ENCODE data around the gene STK35.
"Not testable (repeated sequence)": the region's sequence is repeated elsewhere in the genome, so short reads cannot be mapped to it uniquely, and the experiment has no call there.

Gene STK35

DNA sequence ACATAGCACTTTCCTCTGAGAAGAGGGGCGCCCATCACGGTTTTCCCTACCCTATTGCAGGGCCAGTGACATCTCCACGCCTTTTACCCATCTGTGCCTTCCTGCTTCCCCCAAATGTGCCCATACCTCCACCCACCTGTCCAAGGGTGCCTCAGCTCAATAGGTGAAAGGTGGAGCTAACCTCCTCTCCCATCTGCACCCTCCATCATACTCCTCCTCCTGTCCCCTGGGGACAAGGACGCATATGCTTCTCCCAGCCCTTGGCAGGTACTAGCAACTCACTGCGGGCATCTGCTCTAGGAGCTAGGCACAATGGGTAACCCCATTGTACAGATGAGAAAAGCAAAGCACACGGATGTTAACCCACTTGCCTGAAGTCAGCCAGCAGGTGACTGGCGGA, 62.8 kb downstream of the STK35 start:
- no peak for DNase-seq

DNA sequence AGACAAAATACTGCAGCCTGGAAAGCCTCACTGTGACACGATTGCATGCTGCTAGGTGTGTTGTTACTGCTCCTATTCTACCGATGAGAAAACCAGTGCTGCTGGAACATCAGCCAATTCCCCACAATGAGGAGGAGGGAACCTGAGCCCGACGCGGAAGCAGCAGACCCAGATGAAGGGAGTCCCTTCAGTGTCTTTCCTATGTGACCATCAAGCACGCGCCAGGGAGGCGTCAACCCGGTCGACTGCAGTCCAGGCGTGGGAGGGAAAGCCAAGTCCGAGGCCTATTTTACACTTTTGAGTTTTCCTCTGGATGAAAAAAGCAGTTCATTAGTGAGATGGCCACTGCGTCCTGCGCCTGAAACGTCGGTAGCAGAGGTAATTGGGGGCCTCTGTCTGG, 63.3 kb downstream of the STK35 start:
- no peak for DNase-seq

DNA sequence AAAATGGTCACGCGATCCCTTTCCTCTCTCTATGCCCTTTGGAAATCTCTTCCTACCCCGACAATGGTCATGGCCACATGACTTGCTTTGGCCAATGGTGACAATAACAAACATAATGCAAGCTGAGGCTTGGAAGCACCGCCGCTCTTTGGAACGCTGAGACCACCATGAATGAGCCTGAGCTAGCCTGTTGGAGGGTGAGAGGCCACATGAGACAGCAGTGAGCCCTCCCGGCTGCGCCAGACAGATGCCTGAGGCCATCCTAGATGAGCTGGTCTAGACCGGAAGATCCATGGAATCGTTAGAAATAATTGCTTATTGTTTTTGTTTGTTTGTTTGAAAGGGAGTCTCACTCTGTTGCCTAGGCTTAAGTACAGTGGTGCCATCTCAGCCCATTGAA, 64.2 kb downstream of the STK35 start:
- DNase-seq, result no peak

DNA sequence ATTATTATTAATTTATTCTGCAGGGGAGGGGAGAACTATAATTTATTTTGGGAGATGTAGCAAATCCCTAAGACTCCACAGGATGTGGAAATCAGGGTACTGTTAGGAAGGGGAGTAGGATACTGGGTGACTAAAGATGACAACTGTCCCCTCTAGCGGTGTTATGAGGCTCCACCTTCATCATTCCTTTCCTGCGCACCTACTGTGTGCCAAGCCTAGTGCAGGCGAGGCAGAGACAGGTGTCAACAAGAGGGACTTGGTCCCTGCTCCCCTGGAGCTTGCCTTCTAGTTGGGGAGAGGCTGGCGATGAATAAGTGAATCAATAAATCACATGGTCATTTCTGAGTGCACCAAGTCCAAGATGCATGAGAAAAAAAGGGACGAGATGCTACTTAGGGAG, 65.5 kb downstream of the STK35 start:
- DNase-seq, result no peak

GRCh38 chr20:2168946-2169345, 67.3 kb downstream of the STK35 start:
- no peak for DNase-seq

GRCh38 chr20:2169456-2170088, 67.9 kb downstream of the STK35 start:
- DNase-seq, result no peak

- DNase-seq, result no peak
Measured at GRCh38 chr20:2170404-2170803, 68.8 kb downstream of the STK35 start.

DNA sequence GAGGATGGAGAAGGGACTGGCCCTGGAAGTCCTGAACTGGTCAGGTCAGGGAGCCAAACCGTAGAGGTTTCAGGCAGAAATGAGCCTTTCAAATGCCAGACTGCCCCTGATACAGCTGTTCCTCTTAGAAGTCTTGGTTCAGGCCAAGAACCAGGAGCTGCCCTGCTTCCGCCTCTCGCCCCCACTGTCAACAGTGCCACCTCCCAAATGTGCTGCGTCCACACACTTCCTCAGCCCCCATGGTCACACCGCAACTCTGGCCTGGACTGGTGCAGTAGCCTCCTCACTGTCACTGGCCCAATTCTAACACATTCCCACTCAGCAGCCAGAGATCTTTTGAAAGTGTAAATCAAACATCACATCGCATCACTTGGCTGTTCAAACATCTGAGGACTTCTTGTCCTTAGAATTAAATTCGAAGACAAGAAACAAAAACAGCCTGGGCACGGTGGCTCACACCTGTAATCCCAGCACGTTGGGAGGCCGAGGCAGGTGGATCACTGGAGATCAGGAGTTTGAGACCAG, 69.7 kb downstream of the STK35 start:
- DNase-seq, result no peak

GRCh38 chr20:2171840-2172239, 70.2 kb downstream of the STK35 start:
- not testable (repeated sequence) for DNase-seq

DNA sequence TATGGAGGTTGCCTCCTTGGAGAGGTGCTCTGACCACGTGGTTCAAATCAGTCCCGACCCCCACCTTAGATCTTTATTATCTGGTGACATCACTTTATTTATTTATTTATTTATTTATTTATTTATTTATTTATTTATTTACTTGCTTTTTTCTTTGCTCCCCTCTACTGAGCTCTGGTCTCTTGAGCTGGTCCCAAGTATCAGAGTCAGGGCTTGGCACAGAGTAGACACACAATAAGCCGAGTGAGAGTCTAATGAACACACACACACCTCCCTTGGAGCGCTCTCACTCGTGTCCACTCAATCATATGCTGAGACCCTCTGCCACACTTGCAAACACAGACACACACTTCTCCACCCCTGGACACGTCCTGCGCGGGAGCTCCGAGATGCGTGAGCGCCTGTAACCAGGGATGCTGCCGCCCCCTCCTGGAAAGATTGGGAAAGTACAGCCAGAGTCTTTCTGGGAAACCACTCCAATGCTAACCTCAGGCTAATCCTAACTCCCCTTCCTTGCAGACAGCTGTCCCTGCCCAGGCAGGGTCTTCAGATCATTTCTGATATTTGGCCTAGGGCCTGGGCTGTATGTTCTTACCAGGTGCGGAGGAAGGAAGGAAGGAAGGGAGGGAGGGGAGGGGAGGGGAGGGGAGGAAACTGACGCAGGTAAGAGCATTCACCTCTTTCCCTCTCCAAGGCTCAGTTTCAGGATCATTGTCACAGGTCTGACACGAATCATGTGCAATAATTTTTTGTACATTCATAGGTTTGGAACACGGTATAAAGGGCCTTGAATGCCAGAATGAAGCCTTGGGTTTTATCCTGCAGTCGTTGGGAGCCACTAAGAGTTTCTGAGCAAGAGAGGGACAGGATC, 70.9 kb downstream of the STK35 start:
- no peak for DNase-seq

- DNase-seq, result no peak
Measured at GRCh38 chr20:2173186-2173585, 71.6 kb downstream of the STK35 start.

DNA sequence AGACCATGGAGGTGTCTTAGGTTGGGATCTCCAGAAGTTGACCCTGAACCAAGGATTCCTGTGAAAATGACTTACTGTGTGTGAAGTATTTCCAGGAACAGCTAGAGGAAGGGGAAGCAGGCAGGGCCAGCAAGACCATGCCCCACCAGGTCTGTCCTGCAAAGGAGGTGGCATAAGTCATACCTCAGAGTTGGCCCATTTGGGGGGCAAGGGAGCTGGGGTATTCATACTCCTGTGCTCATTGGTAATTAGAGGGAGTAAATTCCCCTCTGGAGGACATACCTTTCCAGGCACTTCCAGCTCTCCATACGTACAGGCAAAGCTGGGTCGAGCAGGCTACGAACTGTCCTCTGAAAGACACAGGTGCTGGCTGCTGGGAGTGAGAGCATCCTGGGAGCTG, 72.4 kb downstream of the STK35 start:
- no peak for DNase-seq

DNA sequence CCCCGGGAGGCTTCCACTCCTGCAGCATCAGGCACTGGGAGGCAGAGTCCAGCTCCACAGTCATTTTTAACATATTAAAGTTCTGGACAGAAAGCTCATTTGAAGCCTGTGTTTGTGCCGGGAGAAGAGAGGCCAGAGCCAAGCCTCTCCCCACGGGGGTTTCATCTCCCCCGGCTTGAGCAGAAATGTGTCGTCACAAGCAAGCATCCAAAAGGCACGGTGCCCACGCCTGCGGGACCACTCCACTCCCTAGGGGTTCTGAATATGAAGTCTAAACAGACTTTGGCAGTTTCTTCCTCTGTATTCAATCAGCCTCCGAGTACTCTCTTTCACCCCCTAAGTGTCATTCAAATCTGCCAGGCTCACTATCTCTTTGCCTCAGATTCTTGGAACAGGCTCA, 75.3 kb downstream of the STK35 start:
- DNase-seq, result no peak

GRCh38 chr20:2178318-2179232, 76.9 kb downstream of the STK35 start:
- no peak for DNase-seq

- DNase-seq, result no peak
Measured at GRCh38 chr20:2179233-2179580, 77.6 kb downstream of the STK35 start.

DNA sequence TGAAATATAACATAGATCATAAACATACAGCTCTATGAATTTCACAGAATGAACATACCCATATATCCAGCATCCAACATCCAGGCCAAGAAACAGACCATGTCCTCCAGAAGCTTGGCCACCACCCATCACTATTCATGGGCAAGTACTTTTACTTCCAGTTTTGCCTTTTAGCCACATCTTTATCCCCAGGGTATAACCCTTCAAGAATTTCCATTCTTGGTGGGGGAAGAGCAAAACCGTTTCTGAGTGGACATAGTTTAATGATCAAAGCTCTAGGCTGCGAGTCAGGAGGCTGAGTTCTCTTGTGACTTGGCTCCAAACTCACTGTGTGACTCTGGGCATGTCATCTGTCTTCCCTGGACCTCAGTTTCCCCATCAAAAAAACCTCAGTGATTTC, 78.3 kb downstream of the STK35 start:
- DNase-seq, result no peak

DNA sequence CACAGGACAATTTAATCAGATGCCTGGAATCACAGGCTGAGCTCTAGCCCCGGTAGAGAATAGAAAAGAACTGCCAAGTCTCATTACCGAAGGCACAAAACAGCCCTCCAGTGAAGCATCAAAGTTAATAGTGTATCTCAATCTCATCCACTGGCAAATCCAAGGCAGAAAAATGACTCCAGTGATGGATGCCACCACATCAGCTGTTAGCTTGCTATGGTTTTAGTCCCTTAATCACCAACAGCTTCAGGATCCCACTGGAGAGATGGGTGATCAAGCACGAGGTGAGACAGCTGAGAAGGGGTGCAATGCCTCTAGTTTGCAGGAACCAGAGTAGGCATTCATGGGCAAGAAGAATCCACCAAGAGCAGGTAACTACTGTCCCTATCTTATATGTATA, 81.8 kb downstream of the STK35 start:
- DNase-seq, result no peak

GRCh38 chr20:2184933-2185332, 83.3 kb downstream of the STK35 start:
- DNase-seq, result not testable (repeated sequence)

- no peak for DNase-seq
Measured at GRCh38 chr20:2195614-2196013, 94.0 kb downstream of the STK35 start.

- no peak for DNase-seq
Measured at GRCh38 chr20:2197166-2197565, 95.5 kb downstream of the STK35 start.
